Gastroesophageal sphincter (tissue), 3 donors: ENCODE data around the gene UIMC1.
"Not testable (repeated sequence)": the region's sequence is repeated elsewhere in the genome, so short reads cannot be mapped to it uniquely, and the experiment has no call there.

Experiments
- CTCF ChIP-seq, 4 experiments: fragments of 200-600 bp in 2 of 4; fragments of 450-650 bp in 2 of 4; sonication (generic) in 1 of 4; IDR thresholded peaks; one replicate each; pipeline ENCODE4 v1.5.1; 2017 to 2019; ENCODE audit warnings: antibody characterized with exemption in 4 of 4, mild to moderate bottlenecking in 2 of 4, moderate library complexity in 2 of 4
- EP300 ChIP-seq: sonication (generic); formaldehyde crosslinking; IDR thresholded peaks from one replicate; pipeline ENCODE4 v1.6.1; 2017; ENCODE audit warnings: antibody characterized with exemption, mild to moderate bottlenecking
- POLR2AphosphoS5 ChIP-seq: sonication (generic); formaldehyde crosslinking; IDR thresholded peaks from one replicate; pipeline ENCODE4 v1.6.1; 2017; ENCODE audit warnings: antibody characterized with exemption

- not testable (repeated sequence) for TF ChIP-seq CTCF (IDR thresholded peaks at IDR 0.05); POLR2AphosphoS5; EP300
Measured at GRCh38 chr5:176983112-176983511, 23.5 kb downstream of the UIMC1 start.
